LNCaP clone FGC (cell line): ENCODE data around the gene CDC42BPG.
"Not testable (repeated sequence)": the region's sequence is repeated elsewhere in the genome, so short reads cannot be mapped to it uniquely, and the experiment has no call there.

Source experiments
- DNase-seq: peaks from one replicate; pipeline ENCODE4 v3.0.0-alpha.2; 2011; ENCODE audit warnings: low read depth
- H3K4me3 ChIP-seq: 2 replicates; pipeline ENCODE4 v1.5.1; 2011; ENCODE audit warnings: mild to moderate bottlenecking, low read depth, low read length, control low read depth
- TF ChIP-seq, protein P1 (sequence below): IDR thresholded peaks from 2 replicates; pipeline ENCODE4 v1.5.1; 2012; ENCODE audit warnings: mild to moderate bottlenecking; ENCODE audit not compliant: control insufficient read depth, insufficient read depth; ENCODE audit errors: extremely low read depth

The CDC42BPG gene

DNA sequence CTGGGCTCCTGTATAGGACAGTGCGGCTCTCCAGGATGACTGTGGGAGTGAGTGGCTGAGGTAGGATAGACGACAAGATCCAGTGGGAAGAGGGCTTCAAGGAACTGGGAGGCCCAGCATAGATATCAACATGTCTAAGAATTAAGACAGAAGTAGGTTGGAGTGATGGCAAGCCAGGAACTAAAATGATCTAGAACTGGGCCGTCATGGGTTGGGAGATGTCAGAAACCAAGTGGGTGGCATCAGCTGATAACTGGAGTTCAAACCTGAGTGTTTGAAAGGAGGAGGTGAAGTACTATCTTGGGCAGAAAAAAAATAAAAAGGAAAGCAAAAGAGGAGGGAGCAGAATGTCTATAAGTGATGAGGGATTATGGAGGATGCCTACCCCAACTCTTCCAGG is 27.0 kb downstream of the CDC42BPG start:
- DNase-seq, result no peak
- no peak overlapping the region for H3K4me3 ChIP-seq
- TF ChIP-seq, protein P1, sequence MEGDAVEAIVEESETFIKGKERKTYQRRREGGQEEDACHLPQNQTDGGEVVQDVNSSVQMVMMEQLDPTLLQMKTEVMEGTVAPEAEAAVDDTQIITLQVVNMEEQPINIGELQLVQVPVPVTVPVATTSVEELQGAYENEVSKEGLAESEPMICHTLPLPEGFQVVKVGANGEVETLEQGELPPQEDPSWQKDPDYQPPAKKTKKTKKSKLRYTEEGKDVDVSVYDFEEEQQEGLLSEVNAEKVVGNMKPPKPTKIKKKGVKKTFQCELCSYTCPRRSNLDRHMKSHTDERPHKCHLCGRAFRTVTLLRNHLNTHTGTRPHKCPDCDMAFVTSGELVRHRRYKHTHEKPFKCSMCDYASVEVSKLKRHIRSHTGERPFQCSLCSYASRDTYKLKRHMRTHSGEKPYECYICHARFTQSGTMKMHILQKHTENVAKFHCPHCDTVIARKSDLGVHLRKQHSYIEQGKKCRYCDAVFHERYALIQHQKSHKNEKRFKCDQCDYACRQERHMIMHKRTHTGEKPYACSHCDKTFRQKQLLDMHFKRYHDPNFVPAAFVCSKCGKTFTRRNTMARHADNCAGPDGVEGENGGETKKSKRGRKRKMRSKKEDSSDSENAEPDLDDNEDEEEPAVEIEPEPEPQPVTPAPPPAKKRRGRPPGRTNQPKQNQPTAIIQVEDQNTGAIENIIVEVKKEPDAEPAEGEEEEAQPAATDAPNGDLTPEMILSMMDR, result no peak

DNA sequence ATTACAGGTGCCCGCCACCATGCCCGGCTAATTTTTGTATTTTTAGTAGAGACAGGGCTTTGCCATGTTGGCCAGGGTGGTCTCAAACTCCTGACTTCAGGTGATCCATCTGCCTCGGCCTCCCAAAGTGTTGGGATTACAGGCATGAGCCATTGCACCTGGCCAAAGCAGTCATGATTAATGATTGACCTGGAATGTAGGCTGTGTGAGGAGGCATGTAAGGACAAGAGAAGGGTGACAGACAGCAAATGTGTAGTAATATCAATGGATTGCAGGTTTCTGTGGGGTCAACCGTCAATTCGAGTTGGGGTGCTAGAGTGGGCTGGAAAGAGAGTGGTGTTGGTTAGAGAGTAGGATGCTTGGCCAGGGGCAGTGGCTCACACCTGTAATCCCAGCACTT is 29.0 kb downstream of the CDC42BPG start:
- not testable (repeated sequence) for DNase-seq, H3K4me3 ChIP-seq

DNA sequence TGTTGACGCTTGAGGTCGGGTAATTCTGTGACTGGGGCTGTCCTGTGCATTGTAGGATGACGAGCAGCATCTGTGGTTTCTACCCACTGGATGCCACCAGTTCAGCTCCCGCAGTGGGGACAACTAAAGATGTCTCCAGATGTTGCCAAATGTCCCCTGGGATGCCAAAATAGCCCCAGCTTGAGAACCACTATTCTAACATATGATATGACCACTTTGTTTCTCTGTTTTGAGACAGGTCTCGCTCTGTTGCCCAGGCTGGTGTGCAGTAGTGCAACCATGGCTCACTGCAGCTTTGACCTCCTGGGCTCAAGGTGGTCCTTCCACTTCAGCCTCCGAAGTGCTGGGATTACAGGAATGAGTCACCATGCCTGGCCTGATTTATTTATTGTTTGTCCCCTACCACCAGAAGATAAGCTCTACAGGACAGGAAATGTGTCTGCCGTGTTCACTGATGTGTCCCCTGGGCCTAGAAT is 29.7 kb downstream of the CDC42BPG start:
- H3K4me3 ChIP-seq, result no peak overlapping the region
- no peak for DNase-seq
- TF ChIP-seq, protein P1, result no peak

DNA sequence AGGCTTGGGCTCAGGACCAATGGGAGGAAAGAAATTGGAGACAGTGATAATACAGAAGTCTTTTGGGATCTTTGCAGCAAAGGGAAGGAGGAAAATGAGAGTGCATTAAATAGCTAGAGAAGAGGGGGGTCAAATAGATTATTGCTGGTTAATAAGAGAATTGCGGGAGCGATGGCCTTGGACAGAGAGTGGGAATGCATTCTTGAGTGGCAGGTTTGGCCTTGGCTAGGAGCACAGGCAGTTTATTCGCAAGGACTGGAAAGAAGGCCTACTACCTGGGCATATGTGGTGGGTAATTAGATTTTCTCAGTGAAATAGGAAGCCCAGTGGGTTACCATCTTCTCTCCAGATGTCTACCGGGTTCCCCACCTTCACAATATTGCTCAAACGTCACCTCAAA is 30.6 kb downstream of the CDC42BPG start:
- DNase-seq, result no peak
- TF ChIP-seq, protein P1, result no peak
- H3K4me3 ChIP-seq, result no peak overlapping the region

DNA sequence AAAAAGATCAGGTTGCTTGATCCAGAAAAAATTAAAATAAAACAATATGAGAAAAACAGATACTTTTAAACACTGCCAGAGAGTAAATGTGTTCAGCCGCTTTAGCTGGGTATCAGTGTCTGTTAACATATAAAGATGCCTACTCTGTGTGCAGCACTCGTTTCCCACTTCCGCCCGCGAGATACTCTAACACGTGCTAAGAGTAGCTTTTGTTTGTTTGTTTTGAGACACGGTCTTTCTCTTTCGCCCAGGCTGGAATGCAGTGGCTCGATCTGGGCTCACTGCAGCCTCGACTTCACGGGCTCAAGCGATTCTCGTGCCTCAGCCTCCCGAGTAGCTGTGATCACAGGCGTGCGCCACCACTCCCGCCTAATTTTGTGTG is 33.6 kb downstream of the CDC42BPG start:
- DNase-seq, result no peak
- peak overlapping the region; percentile 96 for H3K4me3 ChIP-seq
- TF ChIP-seq, protein P1, result no peak

DNA sequence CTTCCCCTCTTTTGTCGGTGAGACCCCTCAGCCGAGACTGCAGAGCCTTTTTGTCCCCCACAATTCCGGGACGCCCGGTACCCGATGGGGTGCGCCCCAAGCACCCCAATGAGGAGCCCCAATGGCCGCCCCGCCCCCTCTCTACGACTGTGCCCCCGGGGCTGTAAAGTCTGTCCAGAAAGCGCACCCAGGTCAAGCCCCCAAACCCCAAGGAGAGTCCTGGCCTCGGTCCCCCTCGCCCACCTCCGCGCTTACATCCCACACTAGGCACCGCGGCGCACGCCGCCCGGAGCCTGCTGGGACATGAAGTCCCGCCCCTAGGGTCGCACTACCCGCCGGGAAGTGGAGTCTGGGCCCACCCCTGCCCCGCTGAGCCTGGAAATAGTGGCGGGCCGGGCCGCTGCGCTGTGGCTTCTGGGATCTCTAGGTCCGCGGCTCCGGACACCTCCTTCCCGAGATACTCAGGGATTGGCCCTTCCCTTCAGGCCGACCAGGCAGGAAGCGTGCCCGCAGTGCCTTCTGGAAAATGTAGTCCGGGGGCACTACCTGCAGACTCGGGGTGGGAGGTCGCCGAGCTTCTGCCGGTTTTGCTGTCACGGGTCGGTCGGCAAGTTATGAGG is 34.1 kb downstream of the CDC42BPG start, which contains the start of gene MEN1:
Gene MEN1 (minus strand): TSS at position 281 of the 620 bp plus-strand sequence. CDS start 442 bp downstream, outside the sequence.
- TF ChIP-seq, protein P1, result no peak
- peak within 1 kb of the TSS; percentile 96 for H3K4me3 ChIP-seq
- peak; percentile 87 for DNase-seq

DNA sequence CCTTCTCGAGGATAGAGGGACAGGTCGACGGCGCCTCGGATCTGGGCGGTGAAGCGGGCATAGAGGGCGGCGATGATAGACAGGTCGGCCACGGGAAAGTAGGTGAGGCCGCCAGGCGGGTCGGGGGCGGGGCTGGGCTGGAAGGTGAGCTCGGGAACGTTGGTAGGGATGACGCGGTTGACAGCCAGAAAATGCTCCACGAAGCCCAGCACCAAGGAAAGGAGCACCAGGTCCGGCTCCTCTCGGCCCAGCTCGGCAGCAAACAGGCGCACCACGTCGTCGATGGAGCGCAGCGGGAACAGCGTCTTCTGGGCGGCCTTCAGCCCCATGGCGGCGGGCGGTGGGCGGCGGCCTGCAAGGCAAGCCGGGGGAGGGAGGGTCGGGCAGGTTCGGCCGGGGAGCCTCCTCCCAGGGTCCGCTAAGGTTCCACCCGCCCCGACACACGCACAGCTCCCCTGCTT is 34.6 kb downstream of the CDC42BPG start:
- TF ChIP-seq, protein P1, result no peak
- DNase-seq, result no peak

More for the DNA sequence above, 34.6 kb downstream of the CDC42BPG start:
- H3K4me3 ChIP-seq, result peak overlapping the region; percentile 96
